K562 (cell line): ENCODE measurements around the gene ST6GALNAC1.

Source experiments
- ASH1L ChIP-seq: fragments of 450-650 bp; IDR thresholded peaks from 2 replicates; pipeline ENCODE4 v1.6.1; 2018; ENCODE audit warnings: borderline replicate concordance, mild to moderate bottlenecking, low read depth; ENCODE audit not compliant: partially characterized antibody
- CHCHD3 ChIP-seq: fragments of 250-450 bp; sonication (Bioruptor Pico); IDR thresholded peaks from 2 replicates; pipeline ENCODE4 v2.1.2; 2022; ENCODE audit warnings: mild to moderate bottlenecking
- CTCF ChIP-seq, 3 experiments: IDR thresholded peaks in 2 of 3; conservative IDR thresholded peaks in 1 of 3; 2 replicates each; pipeline ENCODE4 v1.5.1; 2011 to 2012; ENCODE audit warnings: low read length in 3 of 3, mild to moderate bottlenecking in 3 of 3, control low read depth in 2 of 3, improper control_type of control experiment in 1 of 3, inconsistent platforms in 1 of 3, low read depth in 1 of 3, mixed read lengths in 1 of 3, moderate library complexity in 1 of 3; ENCODE audit not compliant: insufficient read depth in 2 of 3
- EZH2 ChIP-seq: IDR thresholded peaks from 2 replicates; pipeline ENCODE4 v1.6.1; 2012; ENCODE audit warnings: low read depth, mild to moderate bottlenecking, inconsistent platforms, low read length, borderline replicate concordance
- PHB2 ChIP-seq: fragments of 450-650 bp; IDR thresholded peaks from 2 replicates; pipeline ENCODE4 v1.6.1; 2017; ENCODE audit warnings: low read depth
- RAD21 ChIP-seq, 2 experiments: fragments of 250-450 bp in 1 of 2; fragments of 450-650 bp in 1 of 2; sonication (Bioruptor Pico) in 1 of 2; formaldehyde crosslinking in 1 of 2; IDR thresholded peaks in 1 of 2; conservative IDR thresholded peaks in 1 of 2; 2 replicates each; pipeline versions ENCODE4 v1.4.0 to v1.8.0; 2020 to 2022; ENCODE audit warnings: mild to moderate bottlenecking in 2 of 2, moderate library complexity in 1 of 2
- SMARCB1 ChIP-seq: IDR thresholded peaks from 2 replicates; pipeline ENCODE4 v1.6.1; 2011; ENCODE audit warnings: improper control_type of control experiment, low read depth; ENCODE audit not compliant: insufficient read length
- YY1 ChIP-seq, 3 experiments: IDR thresholded peaks; 2 replicates each; pipeline ENCODE4 v1.6.1; 2011; ENCODE audit warnings: low read length in 2 of 3, mild to moderate bottlenecking in 2 of 3, moderate library complexity in 2 of 3, borderline replicate concordance in 1 of 3, control low read depth in 1 of 3, low read depth in 1 of 3; ENCODE audit not compliant: insufficient read depth in 3 of 3, insufficient replicate concordance in 2 of 3, control insufficient read depth in 1 of 3, insufficient read length in 1 of 3; ENCODE audit errors: extremely low read depth in 1 of 3
- ZEB2 ChIP-seq: fragments of 450-650 bp; IDR thresholded peaks from 2 replicates; pipeline ENCODE4 v1.6.1; 2016
- ZNF23 ChIP-seq: fragments of 250-450 bp; sonication (Bioruptor Pico); IDR thresholded peaks from 2 replicates; pipeline ENCODE4 v1.4.0; 2020; ENCODE audit warnings: mild to moderate bottlenecking

- no peak for TF ChIP-seq CTCF (IDR thresholded peaks at IDR 0.05 in 2 of 3, conservative IDR thresholded peaks at IDR 0.05 in 1 of 3; ENCODE audit: insufficient read depth in 2 of 3, low read depth in 1 of 3, low read length in 3 of 3)
- TF ChIP-seq PHB2, result 0 out of 2 replicates have a peak, but pooled peaks have one; percentile 30
- TF ChIP-seq RAD21 (CRISPR knock-in tag; conservative IDR thresholded peaks at IDR 0.05 in 1 of 2, IDR thresholded peaks at IDR 0.05 in 1 of 2), result no peak
- TF ChIP-seq YY1 (IDR thresholded peaks at IDR 0.05; ENCODE audit: borderline replicate concordance in 1 of 3, control insufficient read depth in 1 of 3, extremely low read depth in 1 of 3, insufficient read depth in 3 of 3, insufficient read length in 1 of 3, insufficient replicate concordance in 2 of 3, low read depth in 1 of 3, low read length in 2 of 3), result no peak
- no peak for TF ChIP-seq EZH2
- peak; percentile 99 for TF ChIP-seq ASH1L
- no peak for TF ChIP-seq ZNF23 (CRISPR knock-in tag)
- TF ChIP-seq ZEB2, result no peak
- no peak for TF ChIP-seq SMARCB1
- no peak for TF ChIP-seq CHCHD3 (CRISPR knock-in tag)
These were observed 27.8 kb upstream of the ST6GALNAC1 start for GRCh38 chr17:76671123-76671911.
